BE2C (cell line): ENCODE results near the gene C2orf92.
A peak's percentile ranks its signal among the peaks of the same experiment; 100 is the strongest.
"Not testable (repeated sequence)": the region's sequence is repeated elsewhere in the genome, so short reads cannot be mapped to it uniquely, and the experiment has no call there.

Experiments used
- DNase-seq: peaks from one replicate; pipeline ENCODE4 v3.0.0-alpha.2; 2020
- H3K27me3 ChIP-seq: fragments of 250-450 bp; sonication (Bioruptor Pico); 2 replicates; pipeline ENCODE4 v1.5.1; 2020; ENCODE audit warnings: mild to moderate bottlenecking
- H3K36me3 ChIP-seq: fragments of 250-450 bp; sonication (Bioruptor Pico); 2 replicates; pipeline ENCODE4 v1.5.1; 2020; ENCODE audit warnings: mild to moderate bottlenecking
- H3K4me1 ChIP-seq: fragments of 250-450 bp; sonication (Bioruptor Pico); 2 replicates; pipeline ENCODE4 v1.5.1; 2020
- H3K4me3 ChIP-seq: 2 replicates; pipeline ENCODE4 v1.5.1; 2011; ENCODE audit warnings: low read depth, low read length
- H3K9me3 ChIP-seq: fragments of 250-450 bp; sonication (Bioruptor Pico); 2 replicates; pipeline ENCODE4 v1.5.1; 2020
- CTCF ChIP-seq: IDR thresholded peaks from 2 replicates; pipeline ENCODE4 v1.5.1; 2012; ENCODE audit warnings: mild to moderate bottlenecking, low read depth, low read length

The C2orf92 gene

GRCh38 chr2:97662895-97663625 is 6.5 kb upstream of the C2orf92 start:
- DNase-seq: peak; percentile 61
- no peaks in the 10 kb centered on the region for H3K36me3 ChIP-seq
- peak overlapping the region; percentile 73 for H3K4me3 ChIP-seq
- H3K9me3 ChIP-seq: no peaks in the 10 kb centered on the region
- TF ChIP-seq CTCF: no peak
- H3K27me3 ChIP-seq: no peaks in the 10 kb centered on the region
- H3K4me1 ChIP-seq: no peaks in the 10 kb centered on the region

GRCh38 chr2:97663626-97663961 is 5.9 kb upstream of the C2orf92 start:
- Histone ChIP-seq H3K9me3 (no peaks in the 10 kb centered on the region), H3K4me3 (peak overlapping the region; percentile 73), H3K4me1 (no peaks in the 10 kb centered on the region), H3K27me3 (no peaks in the 10 kb centered on the region), H3K36me3 (no peaks in the 10 kb centered on the region)
- no peak for DNase-seq
- TF ChIP-seq CTCF: no peak

GRCh38 chr2:97663962-97664635 is 5.4 kb upstream of the C2orf92 start, which contains the start of gene ACTR1B:
Gene ACTR1B (minus strand): TSS chr2:97664044. CDS start chr2:97663890, 154 bp downstream.
- Histone ChIP-seq H3K4me3 (peak within 1 kb of the TSS; percentile 73), H3K27me3 (no peaks in the 10 kb centered on the region), H3K36me3 (no peaks in the 10 kb centered on the region), H3K9me3 (no peaks in the 10 kb centered on the region), H3K4me1 (no peaks in the 10 kb centered on the region)
- TF ChIP-seq CTCF: peak; percentile 49
- peak; percentile 93 for DNase-seq

GRCh38 chr2:97664636-97664970 is 4.9 kb upstream of the C2orf92 start:
- Histone ChIP-seq H3K27me3 (no peaks in the 10 kb centered on the region), H3K4me3 (peak overlapping the region; percentile 70), H3K4me1 (no peaks in the 10 kb centered on the region), H3K9me3 (no peaks in the 10 kb centered on the region), H3K36me3 (no peaks in the 10 kb centered on the region)
- no peak for TF ChIP-seq CTCF
- DNase-seq: no peak

- no peaks in the 10 kb centered on the region for H3K4me1 ChIP-seq
- no peak for DNase-seq
- TF ChIP-seq CTCF: no peak
- H3K36me3 ChIP-seq: no peaks in the 10 kb centered on the region
- no peaks in the 10 kb centered on the region for H3K27me3 ChIP-seq
- H3K4me3 ChIP-seq: no peak overlapping the region
- H3K9me3 ChIP-seq: no peaks in the 10 kb centered on the region
These were observed 958 bp downstream of the C2orf92 start for GRCh38 chr2:97670471-97670870.

- no peak for DNase-seq
- no peak for TF ChIP-seq CTCF
- Histone ChIP-seq H3K36me3 (no peaks in the 10 kb centered on the region), H3K4me3 (no peak overlapping the region), H3K4me1 (no peaks in the 10 kb centered on the region), H3K27me3 (no peaks in the 10 kb centered on the region), H3K9me3 (no peaks in the 10 kb centered on the region)
These were observed 2.0 kb downstream of the C2orf92 start for GRCh38 chr2:97671526-97671925.

GRCh38 chr2:97672606-97673140 is 3.2 kb downstream of the C2orf92 start:
- not testable (repeated sequence) for DNase-seq, H3K9me3 ChIP-seq, H3K4me1 ChIP-seq, H3K27me3 ChIP-seq, H3K4me3 ChIP-seq, H3K36me3 ChIP-seq
